GM18907 (cell line): ENCODE results near the gene MDM2.
A peak's percentile ranks its signal among the peaks of the same experiment; 100 is the strongest.
"Not testable (repeated sequence)": the region's sequence is repeated elsewhere in the genome, so short reads cannot be mapped to it uniquely, and the experiment has no call there.

Source experiments
- ATAC-seq: cut with Tn5 transposase; IDR thresholded peaks from one replicate; pipeline ENCODE4 v1.9.1; 2021; ENCODE audit warnings: mild to moderate bottlenecking, moderate library complexity; ENCODE audit not compliant: unreplicated experiment

The MDM2 gene

GRCh38 chr12:68785358-68785757 lies 22.6 kb upstream of the MDM2 start:
- ATAC-seq: no peak

- ATAC-seq: no peak
Measured at GRCh38 chr12:68785823-68786222, 22.2 kb upstream of the MDM2 start.

GRCh38 chr12:68786929-68787328 lies 21.0 kb upstream of the MDM2 start:
- no peak for ATAC-seq

GRCh38 chr12:68788554-68789143 lies 19.3 kb upstream of the MDM2 start:
- ATAC-seq: no peak

- no peak for ATAC-seq
Measured at GRCh38 chr12:68789144-68789878, 18.7 kb upstream of the MDM2 start.

- no peak for ATAC-seq
Measured at GRCh38 chr12:68790081-68790951, 17.7 kb upstream of the MDM2 start.

- no peak for ATAC-seq
Measured at GRCh38 chr12:68790952-68791234, 17.1 kb upstream of the MDM2 start.

GRCh38 chr12:68791897-68792481 lies 16.0 kb upstream of the MDM2 start:
- ATAC-seq: no peak

- ATAC-seq: peak; percentile 92
Measured at GRCh38 chr12:68792952-68793351, 15.0 kb upstream of the MDM2 start.

- ATAC-seq: no peak
Measured at GRCh38 chr12:68793436-68793835, 14.5 kb upstream of the MDM2 start.

GRCh38 chr12:68793975-68794652 lies 13.9 kb upstream of the MDM2 start:
- ATAC-seq: no peak

- ATAC-seq: no peak
Measured at GRCh38 chr12:68794653-68795251, 13.2 kb upstream of the MDM2 start.

- ATAC-seq: no peak
Measured at GRCh38 chr12:68796399-68796798, 11.6 kb upstream of the MDM2 start.

- ATAC-seq: no peak
Measured at GRCh38 chr12:68798882-68799234, 9.1 kb upstream of the MDM2 start.

- ATAC-seq: no peak
Measured at GRCh38 chr12:68800294-68800693, 7.7 kb upstream of the MDM2 start.

GRCh38 chr12:68801124-68801523 lies 6.9 kb upstream of the MDM2 start:
- not testable (repeated sequence) for ATAC-seq

GRCh38 chr12:68802372-68802745 lies 5.6 kb upstream of the MDM2 start:
- ATAC-seq: not testable (repeated sequence)

- ATAC-seq: not testable (repeated sequence)
Measured at GRCh38 chr12:68802911-68803651, 4.9 kb upstream of the MDM2 start.

- ATAC-seq: no peak
Measured at GRCh38 chr12:68803948-68804656, 3.9 kb upstream of the MDM2 start.
